Hepatic stellate cell (primary cell): Measurements from ENCODE around the gene MAP3K12.

ENCODE experiments used
- DNase-seq: peaks from one replicate; pipeline ENCODE4 v3.0.0; 2011; ENCODE audit warnings: low spot score

Gene MAP3K12

DNA sequence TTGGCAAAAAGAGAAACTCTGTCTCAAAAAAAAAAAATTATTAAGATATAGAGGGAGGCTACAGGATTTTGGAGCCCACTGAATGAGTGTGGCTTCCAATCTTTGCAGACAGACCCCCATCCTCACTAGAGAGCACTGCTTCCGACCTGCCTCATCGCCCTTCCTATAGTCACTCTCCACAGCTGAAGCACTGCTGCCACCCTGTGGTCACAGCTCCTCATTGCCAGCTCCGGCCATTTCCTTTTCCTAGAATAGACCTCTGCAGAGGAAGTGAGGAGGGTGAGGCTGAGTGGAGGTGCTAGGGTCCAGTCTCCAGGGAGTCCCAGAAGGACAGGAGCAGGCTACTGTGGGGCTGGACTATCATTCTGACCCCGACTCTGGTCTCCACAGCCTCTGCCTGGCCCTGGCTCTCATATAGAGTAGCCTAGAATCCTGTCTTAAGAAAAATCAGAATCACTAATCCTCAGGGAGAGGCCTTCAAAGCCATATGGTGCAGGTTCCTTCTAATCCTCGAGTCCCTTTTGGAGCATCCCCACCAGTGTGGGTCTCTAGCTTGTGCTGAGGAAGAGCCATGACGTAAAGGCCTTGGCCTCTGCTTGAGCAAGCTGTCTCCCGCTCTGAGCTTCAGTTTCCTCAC lies 9.4 kb upstream of the MAP3K12 start:
- DNase-seq, result peak; percentile 76

DNA sequence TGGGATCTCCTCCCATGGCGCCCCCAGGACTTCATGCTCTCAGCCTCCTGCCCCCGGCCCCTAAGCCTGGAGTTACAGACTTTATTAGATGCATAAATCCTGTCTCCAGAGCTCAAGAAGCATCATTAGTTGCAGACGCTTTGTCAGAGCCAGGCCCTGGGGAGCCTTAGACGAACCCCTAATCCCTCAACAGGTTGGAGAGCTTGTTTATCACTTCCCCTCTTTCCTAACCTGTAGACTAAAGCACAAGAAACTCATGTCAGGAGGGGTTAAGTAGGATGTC lies 8.3 kb upstream of the MAP3K12 start:
- no peak for DNase-seq

DNA sequence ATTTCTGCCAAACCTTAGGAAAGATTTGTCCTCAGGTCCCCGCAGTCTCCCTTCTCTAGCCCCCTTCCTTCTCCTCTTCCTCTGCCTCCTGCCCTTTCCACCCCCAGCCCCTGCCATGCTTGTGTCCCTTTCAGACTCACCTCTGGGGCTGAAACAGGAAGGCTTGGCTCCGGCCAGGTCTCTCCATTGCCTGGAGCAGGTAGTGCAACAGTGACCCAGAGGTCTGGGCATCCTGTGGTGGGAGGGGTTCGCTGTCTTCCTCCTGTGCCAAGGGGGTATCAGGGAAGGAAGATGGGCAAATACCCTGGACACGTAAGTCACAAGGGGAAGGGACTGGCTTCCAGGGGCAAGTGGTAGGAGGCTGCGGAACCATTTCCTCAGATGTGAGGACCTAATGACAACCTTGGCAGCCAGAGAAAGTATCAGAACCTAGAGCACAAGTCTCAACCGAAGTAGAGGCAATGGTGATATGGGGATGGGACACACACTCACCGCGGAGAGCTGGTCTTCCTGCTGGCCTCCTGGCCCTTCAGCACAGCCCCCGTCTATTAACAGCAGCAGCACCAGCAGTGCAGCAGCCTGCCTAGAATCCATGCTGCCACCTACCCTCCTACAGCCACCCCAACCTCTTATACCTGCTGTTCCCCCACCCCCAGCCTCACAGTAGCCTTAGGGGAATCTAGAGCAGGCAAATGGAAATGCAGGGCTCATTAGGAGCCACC lies 7.8 kb upstream of the MAP3K12 start, which contains the start of gene NPFF:
Gene NPFF (minus strand): TSS at position 604 of the 722 bp plus-strand sequence. CDS start 10 bp downstream, at position 594.
- DNase-seq, result no peak

DNA sequence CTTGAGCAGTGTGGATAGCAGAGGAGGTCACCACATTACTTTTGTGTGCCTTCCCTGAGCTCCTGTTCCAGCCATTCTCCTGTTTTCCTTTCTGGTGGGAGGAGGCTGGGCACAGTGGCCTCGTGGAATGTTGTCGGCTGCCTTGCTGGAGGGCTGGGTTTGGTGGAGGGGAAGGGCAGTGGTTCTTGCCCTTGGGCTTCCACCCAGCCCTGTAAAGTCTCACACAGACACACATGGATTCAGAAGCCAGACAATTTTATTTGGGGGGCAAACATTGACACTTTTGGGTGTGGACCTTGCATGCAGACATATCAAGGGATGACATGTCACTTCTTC lies 7.2 kb upstream of the MAP3K12 start:
- no peak for DNase-seq

DNA sequence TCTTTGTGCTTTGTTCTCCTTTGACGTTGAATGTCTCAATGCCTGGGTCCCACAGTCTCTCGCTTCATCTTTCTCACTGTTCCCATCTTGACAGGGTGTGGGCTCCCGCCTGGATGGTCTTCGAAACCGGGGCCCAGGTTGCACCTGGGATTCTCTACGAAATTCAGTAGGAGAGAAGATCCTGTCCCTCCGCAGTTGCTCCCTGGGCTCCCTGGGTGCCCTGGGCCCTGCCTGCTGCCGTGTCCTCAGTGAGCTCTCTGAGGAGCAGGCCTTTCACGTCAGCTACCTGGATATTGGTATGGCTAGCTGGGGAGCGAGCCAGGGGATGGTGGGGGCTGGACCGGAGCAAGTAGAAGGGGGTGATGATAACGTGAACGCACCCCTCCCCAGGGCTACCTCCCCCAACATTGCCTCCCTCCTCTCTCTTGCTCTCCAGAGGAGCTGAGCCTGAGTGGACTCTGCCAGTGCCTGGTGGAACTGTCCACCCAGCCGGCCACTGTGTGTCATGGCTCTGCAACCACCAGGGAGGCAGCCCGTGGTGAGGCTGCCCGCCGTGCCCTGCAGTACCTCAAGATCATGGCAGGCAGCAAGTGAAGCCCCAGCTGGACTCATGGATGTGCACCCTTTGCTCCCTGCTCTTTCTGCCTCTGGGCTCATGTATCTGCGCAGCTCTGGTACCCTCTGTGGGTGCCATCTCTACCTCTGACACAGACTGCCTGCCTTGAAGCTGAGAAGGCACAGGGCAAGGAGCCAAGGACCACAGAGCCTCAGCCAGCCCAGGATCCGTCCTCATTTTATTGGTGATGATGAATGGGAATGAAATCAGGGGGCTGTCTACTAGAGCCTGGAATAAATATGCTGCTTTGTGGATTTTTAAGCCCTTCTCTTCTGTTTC lies 6.5 kb upstream of the MAP3K12 start:
- no peak for DNase-seq

DNA sequence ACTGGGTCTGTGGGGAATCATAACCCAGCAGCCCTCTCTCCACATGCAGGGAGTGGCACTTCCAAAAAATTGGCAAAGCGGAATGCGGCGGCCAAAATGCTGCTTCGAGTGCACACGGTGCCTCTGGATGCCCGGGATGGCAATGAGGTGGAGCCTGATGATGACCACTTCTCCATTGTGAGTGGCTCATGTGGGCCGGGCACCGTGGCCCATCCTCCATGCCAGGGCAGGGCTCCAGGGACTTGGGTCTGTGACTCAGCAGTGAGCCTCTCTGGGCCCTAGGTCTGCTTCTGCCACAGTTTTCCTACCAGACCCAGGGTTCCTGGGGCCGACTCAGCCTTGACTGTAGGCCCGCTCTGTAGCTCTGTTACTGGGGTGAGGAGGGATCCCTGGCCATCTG lies 5.8 kb upstream of the MAP3K12 start:
- peak; percentile 53 for DNase-seq

DNA sequence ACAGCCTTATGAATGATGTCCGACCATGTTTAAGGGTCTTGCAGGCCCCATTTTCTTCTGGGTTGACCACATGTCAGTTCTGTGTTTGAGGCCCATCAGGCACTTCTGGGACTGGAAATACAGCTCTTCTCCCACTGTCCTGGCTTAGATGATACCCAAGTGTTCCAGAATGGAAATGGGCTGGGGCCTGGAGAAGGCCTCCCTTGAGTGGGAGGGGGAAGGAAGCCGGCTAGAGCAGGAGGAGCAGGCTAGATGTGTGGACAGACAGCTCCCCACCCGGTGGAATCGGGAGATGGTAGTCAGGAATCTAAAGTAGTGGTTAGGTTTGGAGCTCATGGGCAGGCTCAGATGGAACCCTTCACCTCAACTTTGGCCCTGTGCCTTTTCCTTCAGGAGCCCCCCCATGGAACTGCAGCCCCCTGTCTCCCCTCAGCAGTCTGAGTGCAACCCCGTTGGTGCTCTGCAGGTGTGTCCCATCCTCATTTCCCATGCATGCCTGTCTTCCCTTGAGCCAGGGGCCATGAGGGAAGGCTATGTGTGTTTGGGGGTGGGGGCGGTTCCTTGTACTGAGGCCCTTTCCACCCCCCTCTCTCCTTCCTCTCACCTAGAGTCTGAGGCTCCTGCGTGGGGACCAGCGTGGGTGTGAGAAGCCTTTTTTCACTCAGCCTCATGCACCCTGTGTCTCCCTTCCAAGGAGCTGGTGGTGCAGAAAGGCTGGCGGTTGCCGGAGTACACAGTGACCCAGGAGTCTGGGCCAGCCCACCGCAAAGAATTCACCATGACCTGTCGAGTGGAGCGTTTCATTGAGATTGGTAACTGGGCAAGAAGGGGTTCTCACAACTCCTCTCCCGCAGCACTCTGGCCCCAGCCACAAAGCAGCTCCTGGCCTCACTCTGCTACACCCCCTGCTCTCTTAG lies 5.0 kb upstream of the MAP3K12 start:
- no peak for DNase-seq

DNA sequence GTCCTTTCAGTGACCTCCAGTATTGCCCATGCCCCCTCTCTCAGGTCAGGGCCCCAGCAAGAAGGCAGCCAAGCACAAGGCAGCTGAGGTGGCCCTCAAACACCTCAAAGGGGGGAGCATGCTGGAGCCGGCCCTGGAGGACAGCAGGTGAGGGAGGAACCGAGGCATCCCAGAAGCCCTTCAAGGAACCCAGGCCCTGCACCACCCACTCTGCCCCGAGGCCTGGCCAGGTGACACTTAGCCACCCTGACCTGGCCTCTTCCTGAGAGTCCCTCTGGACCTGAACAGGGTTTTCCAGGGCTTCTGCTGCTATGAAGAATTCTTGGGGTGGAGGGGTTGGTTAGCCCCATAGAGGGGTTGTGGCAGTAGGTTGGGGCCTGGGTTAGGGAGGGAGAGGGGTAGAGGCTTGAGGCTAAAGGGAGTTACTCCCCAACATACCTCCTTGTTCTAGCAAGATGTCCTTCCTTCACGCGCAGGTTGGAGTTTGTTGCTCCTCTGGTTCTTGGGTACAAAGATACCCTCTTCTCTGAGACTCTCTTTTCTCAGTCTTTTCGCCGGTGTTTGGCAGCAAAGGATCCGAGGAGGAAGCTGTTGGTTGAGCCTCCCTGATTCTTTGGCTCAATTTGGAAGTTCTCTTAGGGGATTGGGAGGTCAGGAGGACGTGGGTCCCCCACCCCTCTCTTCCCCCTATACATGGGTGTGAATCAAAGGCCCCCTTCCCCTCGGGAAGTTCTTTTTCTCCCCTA lies 3.9 kb upstream of the MAP3K12 start:
- no peak for DNase-seq

DNA sequence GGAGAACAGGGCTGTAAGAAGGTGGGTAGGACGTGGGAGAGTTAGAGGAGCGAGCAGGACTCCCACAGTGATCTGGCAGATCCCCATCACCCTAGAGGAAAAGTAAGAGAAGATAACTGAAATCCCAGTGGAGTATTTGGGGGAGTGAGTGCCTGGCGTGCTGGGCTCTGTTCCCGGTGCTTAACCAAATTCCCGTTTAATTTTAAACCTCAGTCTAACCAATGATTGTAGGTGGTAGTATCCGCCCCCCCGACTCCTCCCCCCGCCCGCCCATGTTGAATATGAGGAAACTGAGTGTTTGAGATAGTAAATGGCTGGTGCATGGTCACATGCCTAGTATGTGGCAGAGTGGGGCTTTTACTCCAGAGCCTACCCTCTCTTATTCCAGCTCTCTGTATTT lies 3.1 kb upstream of the MAP3K12 start:
- DNase-seq, result peak; percentile 60

DNA sequence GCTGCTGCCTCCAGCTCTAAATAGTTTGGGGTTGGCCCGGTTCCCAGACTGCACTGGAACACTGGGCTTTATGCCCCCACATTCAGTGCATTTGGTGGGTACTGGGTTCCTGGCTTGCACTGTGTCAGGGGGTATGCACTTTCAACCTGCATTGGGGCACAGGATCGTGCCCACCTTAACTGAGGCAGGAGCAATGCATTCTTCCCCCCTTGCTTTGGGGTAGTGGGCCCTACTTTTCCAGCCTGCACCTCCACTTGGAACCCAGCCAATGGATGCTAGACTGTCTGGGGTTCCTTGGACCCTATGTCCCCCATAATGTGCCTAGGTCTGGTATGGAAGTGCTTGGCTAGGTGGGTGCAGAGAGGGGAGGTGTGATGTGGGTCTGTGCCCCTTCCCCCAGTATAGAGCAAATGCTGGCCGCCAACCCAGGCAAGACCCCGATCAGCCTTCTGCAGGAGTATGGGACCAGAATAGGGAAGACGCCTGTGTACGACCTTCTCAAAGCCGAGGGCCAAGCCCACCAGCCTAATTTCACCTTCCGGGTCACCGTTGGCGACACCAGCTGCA lies 2.4 kb upstream of the MAP3K12 start:
- DNase-seq, result no peak

DNA sequence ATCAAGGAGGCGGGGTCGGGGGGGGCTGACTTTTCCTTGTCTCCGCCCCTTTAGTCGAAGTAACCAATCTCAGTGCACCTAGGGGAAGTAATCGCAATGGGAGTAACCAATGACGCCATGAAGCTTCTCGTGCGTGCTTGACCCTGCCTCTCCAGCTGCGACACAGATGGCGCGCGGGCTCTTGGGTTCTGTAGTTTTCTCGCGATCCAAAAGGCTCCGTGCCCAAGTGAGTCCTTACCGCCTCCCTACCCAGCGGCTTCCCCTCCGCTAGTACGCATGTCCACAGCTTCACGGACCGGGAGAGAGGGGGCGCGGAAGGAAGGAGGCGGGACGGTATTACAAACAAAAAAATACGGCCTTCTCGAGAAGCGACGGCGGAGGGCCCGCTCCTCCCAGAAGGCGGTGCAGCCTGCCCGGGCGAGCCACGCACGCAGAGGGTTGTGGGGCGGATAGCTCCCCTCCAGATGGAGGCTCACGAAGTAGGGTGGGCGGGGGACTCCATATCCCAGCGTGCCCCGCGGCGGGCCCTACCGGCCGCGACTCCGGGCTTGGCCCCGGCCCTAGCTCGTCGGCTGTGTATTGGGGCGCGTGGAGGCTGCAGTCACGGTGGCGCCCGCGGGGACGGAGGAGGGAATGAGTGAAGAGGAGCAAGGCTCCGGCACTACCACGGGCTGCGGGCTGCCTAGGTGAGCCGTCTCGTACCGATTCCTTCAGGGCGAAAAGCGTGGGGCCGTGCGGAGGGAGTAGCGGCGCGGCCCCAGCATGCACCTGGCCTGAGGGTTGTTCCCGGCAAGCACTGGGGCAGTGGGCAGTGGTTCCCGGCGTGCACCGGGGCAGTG lies 1.7 kb upstream of the MAP3K12 start, which contains the start of gene TARBP2:
Gene TARBP2 (plus strand): TSS at position 508 of the 839 bp plus-strand sequence. CDS start 126 bp downstream, at position 634.
- peak; percentile 97 for DNase-seq

DNA sequence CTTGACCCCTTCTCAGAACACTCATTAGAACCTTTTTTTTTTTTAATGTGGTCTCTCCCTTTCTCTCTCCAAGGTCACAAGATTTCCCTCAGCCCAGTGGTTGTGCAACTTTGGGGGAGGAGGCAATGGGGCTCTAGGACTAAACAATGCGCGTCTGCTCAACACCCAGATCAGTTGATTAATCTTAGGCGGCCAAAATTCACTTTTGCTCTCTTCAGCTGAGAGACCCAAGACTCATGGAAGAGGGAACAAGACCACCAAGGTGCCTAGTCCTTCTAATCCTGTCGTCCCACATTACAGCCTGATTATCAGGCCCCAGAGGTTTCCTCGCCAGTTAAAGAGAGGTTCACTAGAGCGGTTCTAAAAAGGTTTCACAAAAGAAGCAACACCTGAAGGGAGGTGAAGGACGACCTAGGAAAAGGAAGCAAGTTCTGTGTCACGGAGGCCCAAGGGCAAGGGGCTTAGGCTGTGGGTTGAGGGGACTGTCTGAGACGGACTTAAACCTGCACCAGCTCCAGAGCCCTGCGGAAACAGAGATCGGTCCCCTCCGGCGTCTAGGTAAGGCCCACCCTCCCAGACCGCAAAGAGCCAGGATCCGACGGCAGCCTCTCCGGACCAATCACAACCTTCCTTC lies 1.0 kb upstream of the MAP3K12 start:
- DNase-seq, result no peak

DNA sequence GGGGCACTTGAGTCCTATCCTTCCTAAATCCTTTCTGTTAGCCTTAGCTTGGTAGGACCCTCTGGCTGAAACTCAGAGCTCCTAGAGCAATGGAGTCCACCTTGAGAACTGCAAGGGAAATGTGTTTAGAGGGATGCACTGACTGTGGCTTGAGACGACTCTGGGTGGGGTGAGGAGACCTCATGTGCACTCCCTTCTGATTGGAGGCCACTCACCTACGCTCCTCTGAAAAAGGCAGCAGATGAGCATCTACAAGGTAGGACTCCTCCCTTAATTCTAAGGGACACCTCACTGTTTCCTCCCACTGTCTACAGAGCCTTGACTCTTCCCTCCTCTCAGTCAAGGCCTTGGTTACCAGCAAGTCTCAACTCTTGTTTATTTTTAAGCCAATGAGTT lies 1.0 kb downstream of the MAP3K12 start:
- no peak for DNase-seq

DNA sequence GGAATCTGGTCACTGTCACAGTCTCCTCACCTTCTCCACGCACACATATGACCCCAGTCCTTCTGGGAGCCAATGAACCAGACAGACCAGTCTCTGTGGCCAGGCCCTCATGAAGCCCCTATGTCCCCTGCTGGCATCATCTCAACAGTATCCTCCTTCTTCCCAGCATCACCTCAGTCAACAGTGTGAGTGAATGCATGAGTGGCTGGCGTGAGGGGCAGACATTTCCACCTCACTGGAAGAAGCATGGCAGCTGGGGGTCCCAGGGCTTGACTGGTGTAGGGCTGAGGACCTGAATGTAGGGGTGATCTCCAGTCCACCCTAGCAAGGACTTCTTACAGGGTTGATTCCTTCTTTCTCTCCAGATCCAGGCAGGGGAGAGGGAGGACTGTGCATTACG lies 1.8 kb downstream of the MAP3K12 start:
- DNase-seq, result no peak

DNA sequence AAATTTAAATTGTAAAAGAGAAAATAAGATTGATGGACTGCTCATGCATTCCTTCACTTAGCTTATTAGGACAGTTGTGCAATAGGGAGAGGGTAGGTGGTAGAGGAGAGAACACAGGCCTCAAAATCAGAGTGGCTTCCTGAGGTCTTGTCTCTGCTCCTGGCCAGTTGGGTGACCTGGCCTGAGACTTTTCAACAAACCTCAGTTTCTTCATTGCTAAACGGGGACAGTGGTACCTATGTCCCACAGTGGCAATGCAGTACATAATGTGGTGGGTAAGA lies 2.6 kb downstream of the MAP3K12 start:
- DNase-seq, result no peak

DNA sequence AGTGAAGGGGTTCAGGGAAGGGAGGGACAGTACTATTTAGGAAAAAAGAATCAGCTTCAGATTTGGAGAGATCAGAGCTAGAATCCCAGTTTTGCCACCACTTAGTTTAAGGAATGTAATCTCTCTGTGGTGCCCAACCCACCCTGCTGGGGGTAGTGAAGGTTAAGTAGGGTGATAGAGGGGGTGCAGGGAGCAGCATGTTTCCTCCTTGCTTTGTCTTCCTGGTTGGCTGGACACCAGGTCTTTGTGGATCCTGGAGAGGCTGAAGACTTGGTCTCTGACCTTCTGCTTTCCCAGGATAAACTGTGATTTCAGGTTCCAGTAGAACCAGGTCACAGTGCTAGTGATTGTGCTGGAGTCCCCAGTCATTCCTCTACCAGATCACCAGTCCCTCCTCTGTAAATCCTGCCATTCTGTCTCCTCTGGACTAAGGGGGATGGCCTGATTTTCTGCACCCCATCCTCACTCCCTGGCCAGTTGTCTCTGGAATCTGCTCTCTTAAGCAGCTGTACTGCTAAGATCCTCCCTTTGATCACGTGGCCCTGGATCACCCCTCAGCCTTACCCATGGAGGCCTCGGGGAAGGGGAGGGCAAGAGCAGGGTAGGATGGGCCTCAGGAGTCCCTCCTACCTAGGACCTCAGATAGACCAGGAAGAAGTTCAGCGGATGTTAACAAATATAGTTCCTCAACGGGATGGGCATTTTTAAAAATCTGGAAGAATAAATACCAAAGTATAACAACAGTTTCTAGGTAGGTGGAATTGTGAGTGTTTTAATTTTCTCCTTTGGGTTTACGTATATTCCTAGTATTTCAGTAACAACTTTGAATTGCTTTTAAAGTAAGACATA lies 3.1 kb downstream of the MAP3K12 start:
- peak; percentile 81 for DNase-seq

DNA sequence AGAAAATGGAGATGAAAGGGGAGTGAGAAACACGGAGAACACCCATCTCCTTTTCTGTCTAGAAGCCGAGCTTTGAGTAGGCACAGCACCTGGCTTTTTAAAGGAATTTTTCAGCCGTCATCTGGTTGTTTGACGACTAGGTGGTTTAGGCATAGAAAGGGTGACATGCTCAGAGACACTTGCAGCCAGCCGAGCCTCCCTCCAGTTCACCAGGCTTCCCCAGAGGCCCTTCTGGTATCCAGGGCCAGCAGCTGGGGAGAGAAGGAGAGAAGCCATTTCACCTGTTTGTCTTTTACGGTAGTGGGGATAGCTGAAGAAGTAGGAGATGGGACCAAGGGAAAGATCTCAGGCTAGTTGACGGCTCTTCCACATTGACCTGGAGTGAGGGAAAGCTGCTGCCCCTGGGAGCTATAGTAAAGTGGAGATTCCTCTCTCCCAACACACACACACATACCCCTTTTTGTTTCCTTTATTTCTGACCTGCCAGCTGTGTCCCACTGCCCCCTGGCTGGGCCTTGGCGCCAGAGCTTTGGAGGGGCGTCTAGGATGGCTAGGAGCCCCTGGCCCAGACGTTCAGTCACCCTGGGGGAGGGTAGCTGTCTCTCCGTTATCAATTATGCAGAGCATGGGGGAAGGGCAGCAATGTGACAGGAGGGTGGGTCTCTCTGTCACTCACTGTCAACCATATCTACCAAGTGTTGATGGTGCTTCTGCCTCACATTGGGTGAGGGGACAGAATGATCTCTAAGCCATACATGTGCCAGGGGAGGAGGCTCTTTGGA lies 5.5 kb downstream of the MAP3K12 start:
- DNase-seq, result no peak
